Left renal cortex interstitium (tissue), 4 donors: Measurements from ENCODE around the gene EIF4A3. TPM values are rescaled to one million over a fixed set of nuclear protein-coding genes. Genes with fewer than 3 reads are reported as not detected.

Experiments used
- DNase-seq, 4 donors: peaks; one replicate each; pipeline ENCODE4 v3.0.0-alpha.2; 2013; ENCODE audit warnings: low read depth in 4 of 4, low spot score in 2 of 4, missing footprints in 1 of 4
- polyA plus RNA-seq, 4 donors: library from polyadenylated mRNA; unstranded; fragments of 120-200 nt; gene quantifications; one replicate each; pipeline ENCODE4 v1.2.1, GENCODE V29; 2013; ENCODE audit not compliant: insufficient read length in 4 of 4

EIF4A3 gene
- polyA plus RNA-seq, 4 donors: 111 to 125 (median 115) TPM

DNA sequence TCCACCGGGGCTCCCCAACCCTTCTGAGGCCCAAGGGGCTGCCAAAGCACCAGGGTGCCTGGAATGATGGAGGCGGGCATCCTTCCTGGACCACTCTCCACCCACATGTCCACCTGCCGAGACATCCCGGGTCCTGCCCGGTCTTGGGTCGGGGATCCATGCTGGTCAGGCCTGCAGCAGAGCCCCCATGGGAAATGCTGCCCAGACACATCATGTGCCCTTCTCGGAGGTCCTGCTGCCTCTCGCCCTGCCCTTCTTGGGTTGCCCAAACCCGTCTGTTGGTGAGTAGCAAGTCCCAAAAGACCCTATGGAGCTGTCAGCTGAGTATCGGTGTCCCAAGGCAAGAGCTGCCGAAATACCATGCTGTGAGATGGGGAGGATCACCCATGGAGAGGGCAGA, 60.3 kb downstream of the EIF4A3 start:
- no peak for DNase-seq

DNA sequence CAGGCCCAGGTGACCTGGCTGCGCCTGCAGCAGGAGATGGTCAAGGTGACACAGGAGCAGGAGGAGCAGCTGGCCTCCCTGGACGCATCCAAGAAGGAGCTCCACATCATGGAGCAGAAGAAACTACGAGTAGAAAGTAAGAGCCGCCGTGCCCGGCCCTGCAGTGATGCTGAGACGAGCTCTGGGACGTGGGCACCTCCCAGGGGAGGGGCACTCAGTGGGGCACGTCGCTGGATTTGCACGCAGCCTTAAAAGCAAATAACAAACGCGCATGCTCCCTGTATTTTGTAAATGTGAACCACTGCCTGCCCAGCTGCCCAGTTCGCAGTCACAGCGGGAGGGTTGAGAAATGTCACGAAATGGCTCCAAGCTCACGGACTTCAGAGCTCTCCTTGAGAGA, 60.8 kb downstream of the EIF4A3 start:
- DNase-seq: no peak

DNA sequence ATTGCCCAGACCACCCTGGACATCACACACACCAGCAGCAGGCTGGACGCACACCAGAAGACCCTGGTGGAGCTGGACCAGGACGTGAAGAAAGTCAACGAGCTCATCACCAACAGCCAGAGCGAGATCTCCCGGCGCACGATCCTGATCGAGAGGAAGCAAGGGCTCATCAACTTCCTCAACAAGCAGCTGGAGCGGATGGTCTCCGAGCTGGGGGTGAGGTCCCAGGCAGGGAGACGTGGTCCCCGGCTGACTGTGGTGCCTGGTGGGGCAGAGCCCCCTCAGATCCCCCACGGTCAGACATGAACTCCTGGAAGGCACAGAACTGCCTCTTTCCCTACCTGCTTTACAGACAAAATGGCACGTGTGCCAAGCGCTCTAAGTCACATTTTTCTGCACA, 62.2 kb downstream of the EIF4A3 start:
- DNase-seq: no peak

Other genes with a start within 250 kb of the EIF4A3 start
- gene TBC1D16, start 111.3 kb downstream of the EIF4A3 start, polyA plus RNA-seq: 10 to 100 TPM; 28.0 to 37.1 (median 33.9) TPM
- gene CCDC40, start 110.5 kb downstream of the EIF4A3 start, polyA plus RNA-seq: 10 to 100 TPM; 10.1 to 25.5 (median 16.5) TPM
- 10 to 100 TPM; 34.5 to 73.6 (median 54.2) TPM for gene GAA, start 45.5 kb downstream of the EIF4A3 start, polyA plus RNA-seq
- gene CARD14, start 22.9 kb upstream of the EIF4A3 start, polyA plus RNA-seq: 1 to 10 TPM in 3 of 4 donors, under 1 TPM in 1; 0.56 to 3.0 (median 2.3) TPM
- gene SGSH, start 73.2 kb upstream of the EIF4A3 start, polyA plus RNA-seq: 10 to 100 TPM; 27.7 to 59.7 (median 45.2) TPM
- 10 to 100 TPM; 19.8 to 35.2 (median 28.0) TPM for gene SLC26A11, start 73.3 kb upstream of the EIF4A3 start, polyA plus RNA-seq
- gene RNF213, start 113.7 kb upstream of the EIF4A3 start, polyA plus RNA-seq: 10 to 100 TPM; 47.0 to 94.1 (median 69.6) TPM